Panc1 (cell line): ENCODE data around the gene CCND1. TPM values are rescaled to one million over a fixed set of nuclear protein-coding genes. Genes with fewer than 3 reads are reported as not detected.
A peak's percentile ranks its signal among the peaks of the same experiment; 100 is the strongest.

Experiments used
- ATAC-seq: fragments of 200-7000 bp; cut with Tn5 transposase; 2 replicates; pipeline ENCODE4 v1.9.1; 2020; ENCODE audit warnings: mild to moderate bottlenecking, moderate library complexity
- BruUV-seq: library from RNA; stranded (reverse); fragments of 400-500 nt; replicated peaks from 2 replicates; lab custom pipeline; 2021; lab: Mats Ljungman, UMichigan
- CTCF ChIA-PET: fragments of 300-600 bp; sonication (Branson Sonifier 250); formaldehyde crosslinking; loops from one replicate; lab custom pipeline; 2022; ENCODE audit warnings: antibody characterized with exemption; lab: Charles Lee
- POLR2A ChIA-PET: fragments of 300-600 bp; sonication (Branson Sonifier 250); formaldehyde crosslinking; loops from one replicate; lab custom pipeline; 2022; ENCODE audit warnings: antibody characterized with exemption; lab: Charles Lee
- DNase-seq: peaks from one replicate; pipeline ENCODE4 v3.0.0-alpha.2; 2010; ENCODE audit warnings: low read depth, low spot score
- H3K27ac ChIP-seq: 2 replicates; pipeline ENCODE4 v1.5.1; 2011; ENCODE audit warnings: mild to moderate bottlenecking, low read length, inconsistent platforms
- H3K27me3 ChIP-seq: fragments of 200-500 bp; sonication (Bioruptor generic); 2 replicates; pipeline ENCODE4 v1.6.0; 2014; ENCODE audit warnings: low read length, inconsistent platforms; ENCODE audit not compliant: control insufficient read depth, insufficient read depth
- H3K36me3 ChIP-seq: fragments of 200-500 bp; sonication (Bioruptor generic); 2 replicates; pipeline ENCODE4 v1.5.1; 2014; ENCODE audit warnings: inconsistent platforms, mild to moderate bottlenecking, low read length, moderate library complexity; ENCODE audit not compliant: control insufficient read depth, insufficient read depth
- H3K4me1 ChIP-seq: 2 replicates; pipeline ENCODE4 v1.5.1; 2011; ENCODE audit warnings: inconsistent platforms, mild to moderate bottlenecking, low read length, moderate library complexity; ENCODE audit not compliant: control insufficient read depth, insufficient read depth
- H3K4me3 ChIP-seq, 2 experiments: 2 replicates each; pipeline ENCODE4 v1.5.1; 2011 to 2012; ENCODE audit warnings: low read depth in 2 of 2, low read length in 2 of 2, mild to moderate bottlenecking in 2 of 2, inconsistent platforms in 1 of 2, moderate library complexity in 1 of 2
- H3K9me3 ChIP-seq: fragments of 200-500 bp; sonication (Bioruptor generic); 2 replicates; pipeline ENCODE4 v1.5.1; 2014; ENCODE audit warnings: low read depth, mild to moderate bottlenecking, inconsistent platforms, low read length, moderate library complexity; ENCODE audit not compliant: control insufficient read depth, insufficient read depth
- POLR2AphosphoS5 ChIP-seq: IDR thresholded peaks from 2 replicates; pipeline ENCODE4 v1.6.1; 2012; ENCODE audit warnings: mild to moderate bottlenecking, low read depth, low read length, moderate library complexity
- TCF7L2 ChIP-seq: IDR thresholded peaks from 2 replicates; pipeline ENCODE4 v1.6.1; 2011; ENCODE audit warnings: mild to moderate bottlenecking, low read depth, low read length, inconsistent platforms
- in situ Hi-C: cut with HindIII; loops from 2 replicates; pipeline ENCODE4 v1.10.0; 2016; ENCODE audit warnings: low sequenced_read_pairs, low pct_unique_long_range_greater_than_20kb
- intact Hi-C: fragments of 100-400 bp; cut with micrococcal nuclease; formaldehyde crosslinking; loops from one replicate; pipeline ENCODE4 v1.10.0; 2022; ENCODE audit not compliant: unreplicated experiment
- total RNA-seq: library from RNA; stranded (reverse); gene quantifications from one replicate; pipeline ENCODE4 v1.2.1, GENCODE V29; 2021; ENCODE audit not compliant: unreplicated experiment
- TF ChIP-seq, protein P1 (sequence below), 2 experiments: IDR thresholded peaks; 2 replicates each; pipeline ENCODE4 v1.6.1; 2011 to 2012; ENCODE audit warnings: low read depth in 2 of 2, control low read depth in 1 of 2, low read length in 1 of 2, mild to moderate bottlenecking in 1 of 2, moderate library complexity in 1 of 2; ENCODE audit not compliant: insufficient read depth in 1 of 2
- TF ChIP-seq, protein P2 (sequence below): fragments of 450-650 bp; IDR thresholded peaks from 2 replicates; pipeline ENCODE4 v1.5.1; 2017; ENCODE audit warnings: mild to moderate bottlenecking

The CCND1 gene
- total RNA-seq, 1 experiment from 2014 or later, result 259 TPM

DNA sequence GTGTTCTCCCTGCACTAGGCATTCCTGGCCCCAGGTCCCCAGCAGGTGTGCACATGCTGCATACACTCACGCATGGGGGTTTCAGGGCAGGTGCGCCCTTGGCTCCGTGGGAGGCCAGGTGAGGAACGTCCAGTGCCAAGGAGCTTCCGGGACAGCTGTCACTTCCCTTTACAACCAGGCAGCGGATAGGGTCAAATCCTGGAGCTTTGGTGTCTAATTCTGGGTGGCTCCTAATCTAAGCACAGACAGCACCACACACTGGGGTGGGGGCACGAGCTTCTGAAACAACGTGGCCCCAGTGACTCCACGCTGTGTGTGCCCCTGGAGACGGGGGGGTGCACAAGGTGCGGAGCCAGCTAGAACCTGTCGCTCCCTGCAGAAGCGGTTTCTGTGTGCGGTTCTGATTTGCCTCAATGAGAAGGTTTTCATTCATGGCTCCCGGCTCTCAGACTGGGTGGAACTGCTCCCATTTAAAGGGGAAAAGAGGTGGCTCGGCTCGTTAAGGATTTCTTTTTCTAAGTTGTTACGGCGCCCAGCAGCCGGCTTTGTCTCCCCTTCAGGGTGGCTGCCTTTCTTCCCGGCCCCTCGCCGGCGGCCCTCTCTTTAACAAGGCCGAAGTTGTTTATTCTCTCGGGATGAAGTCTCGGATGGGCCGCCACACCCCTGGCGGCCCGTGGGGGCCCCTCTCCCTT, 5.0 kb downstream of the CCND1 start:
- in situ Hi-C loops (no loop called here), intact Hi-C loops (no loop called here)
- TSS peak; percentile 0 for BruUV-seq
- ChIA-PET CTCF (interaction anchor here (0.6 kb wide), 1 partner anchor 196 kb away, joined by 3 read pairs; no protein-coding TSS in a partner anchor), POLR2A (interaction anchor here (0.6 kb wide), 1 partner anchor 350 kb away, joined by 4 read pairs; no protein-coding TSS in a partner anchor)
- Histone ChIP-seq H3K9me3 (no peaks in the 10 kb centered on the region), H3K27me3 (no peaks in the 10 kb centered on the region), H3K27ac (no peak overlapping the region), H3K36me3 (peaks cover 18% of the 10 kb centered on the region; the same call in 1 of the 2 replicates), H3K4me1 (peaks cover 28% of the 10 kb centered on the region), H3K4me3 (no peak overlapping the region)
- no peak for DNase-seq
- TF ChIP-seq, protein P1, sequence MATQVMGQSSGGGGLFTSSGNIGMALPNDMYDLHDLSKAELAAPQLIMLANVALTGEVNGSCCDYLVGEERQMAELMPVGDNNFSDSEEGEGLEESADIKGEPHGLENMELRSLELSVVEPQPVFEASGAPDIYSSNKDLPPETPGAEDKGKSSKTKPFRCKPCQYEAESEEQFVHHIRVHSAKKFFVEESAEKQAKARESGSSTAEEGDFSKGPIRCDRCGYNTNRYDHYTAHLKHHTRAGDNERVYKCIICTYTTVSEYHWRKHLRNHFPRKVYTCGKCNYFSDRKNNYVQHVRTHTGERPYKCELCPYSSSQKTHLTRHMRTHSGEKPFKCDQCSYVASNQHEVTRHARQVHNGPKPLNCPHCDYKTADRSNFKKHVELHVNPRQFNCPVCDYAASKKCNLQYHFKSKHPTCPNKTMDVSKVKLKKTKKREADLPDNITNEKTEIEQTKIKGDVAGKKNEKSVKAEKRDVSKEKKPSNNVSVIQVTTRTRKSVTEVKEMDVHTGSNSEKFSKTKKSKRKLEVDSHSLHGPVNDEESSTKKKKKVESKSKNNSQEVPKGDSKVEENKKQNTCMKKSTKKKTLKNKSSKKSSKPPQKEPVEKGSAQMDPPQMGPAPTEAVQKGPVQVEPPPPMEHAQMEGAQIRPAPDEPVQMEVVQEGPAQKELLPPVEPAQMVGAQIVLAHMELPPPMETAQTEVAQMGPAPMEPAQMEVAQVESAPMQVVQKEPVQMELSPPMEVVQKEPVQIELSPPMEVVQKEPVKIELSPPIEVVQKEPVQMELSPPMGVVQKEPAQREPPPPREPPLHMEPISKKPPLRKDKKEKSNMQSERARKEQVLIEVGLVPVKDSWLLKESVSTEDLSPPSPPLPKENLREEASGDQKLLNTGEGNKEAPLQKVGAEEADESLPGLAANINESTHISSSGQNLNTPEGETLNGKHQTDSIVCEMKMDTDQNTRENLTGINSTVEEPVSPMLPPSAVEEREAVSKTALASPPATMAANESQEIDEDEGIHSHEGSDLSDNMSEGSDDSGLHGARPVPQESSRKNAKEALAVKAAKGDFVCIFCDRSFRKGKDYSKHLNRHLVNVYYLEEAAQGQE (IDR thresholded peaks at IDR 0.05; ENCODE audit: insufficient read depth in 1 of 2, low read depth in 2 of 2, low read length in 1 of 2), result no peak
- peak; percentile 66 for TF ChIP-seq POLR2AphosphoS5
- no peak for ATAC-seq

DNA sequence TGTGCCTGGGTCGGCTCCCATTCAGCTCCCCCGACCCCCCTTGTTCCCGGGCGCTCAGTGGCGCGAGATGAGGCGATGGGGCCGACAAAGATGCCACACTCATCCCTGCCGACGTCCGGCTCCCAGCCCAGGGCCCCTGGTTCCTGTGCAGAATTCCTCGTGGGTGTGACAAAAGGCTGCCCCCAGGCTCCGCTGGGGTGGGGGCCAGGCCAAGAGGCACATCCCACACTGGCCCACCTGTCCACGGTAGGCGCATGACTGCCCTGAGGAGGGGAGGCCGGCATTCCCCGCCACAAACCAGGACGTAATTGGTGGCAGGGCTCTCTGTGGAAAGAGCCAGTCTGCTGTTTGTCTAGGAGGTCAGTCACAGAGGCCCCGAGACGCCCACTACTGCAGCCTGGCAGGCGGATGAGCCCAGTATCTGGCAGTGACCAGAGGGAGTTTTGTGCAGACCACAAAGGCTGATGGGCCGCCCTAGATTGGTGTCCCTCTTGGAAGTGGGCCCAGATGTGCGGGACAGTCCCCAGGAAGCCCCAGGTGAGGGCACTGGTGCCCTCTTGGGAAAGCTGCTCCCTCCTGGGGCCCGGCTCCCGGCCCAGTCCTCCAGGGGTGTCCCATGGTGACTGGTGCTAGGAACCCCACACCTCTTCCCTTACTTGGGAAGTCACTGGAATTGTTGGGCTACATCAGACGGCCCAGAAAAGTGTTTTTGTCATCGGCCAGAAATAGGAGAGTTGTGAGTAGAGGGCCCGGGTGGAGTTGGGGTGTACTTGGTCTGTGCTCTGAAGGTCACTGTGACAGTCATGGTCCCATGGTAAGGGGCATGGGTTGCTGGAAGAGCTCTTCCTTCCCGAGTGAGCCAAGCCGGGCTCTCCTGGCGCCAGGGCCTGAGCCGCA, 5.8 kb downstream of the CCND1 start:
- no peak overlapping the region for H3K4me3 ChIP-seq
- peaks cover 28% of the 10 kb centered on the region for H3K4me1 ChIP-seq
- H3K27ac ChIP-seq, result peak overlapping the region; percentile 34; the same call in 1 of the 2 replicates
- ChIA-PET POLR2A (interaction anchor here (0.6 kb wide), 1 partner anchor 351 kb away, joined by 4 read pairs; no protein-coding TSS in a partner anchor), CTCF (no interaction called here)
- in situ Hi-C loops, result no loop called here
- DNase-seq (no peak), ATAC-seq (peak; percentile 2; the same call in 1 of the 2 replicates)
- intact Hi-C loops, result no loop called here
- no peaks in the 10 kb centered on the region for H3K27me3 ChIP-seq
- no peaks in the 10 kb centered on the region for H3K9me3 ChIP-seq
- no TSS peak for BruUV-seq
- TF ChIP-seq, protein P2, sequence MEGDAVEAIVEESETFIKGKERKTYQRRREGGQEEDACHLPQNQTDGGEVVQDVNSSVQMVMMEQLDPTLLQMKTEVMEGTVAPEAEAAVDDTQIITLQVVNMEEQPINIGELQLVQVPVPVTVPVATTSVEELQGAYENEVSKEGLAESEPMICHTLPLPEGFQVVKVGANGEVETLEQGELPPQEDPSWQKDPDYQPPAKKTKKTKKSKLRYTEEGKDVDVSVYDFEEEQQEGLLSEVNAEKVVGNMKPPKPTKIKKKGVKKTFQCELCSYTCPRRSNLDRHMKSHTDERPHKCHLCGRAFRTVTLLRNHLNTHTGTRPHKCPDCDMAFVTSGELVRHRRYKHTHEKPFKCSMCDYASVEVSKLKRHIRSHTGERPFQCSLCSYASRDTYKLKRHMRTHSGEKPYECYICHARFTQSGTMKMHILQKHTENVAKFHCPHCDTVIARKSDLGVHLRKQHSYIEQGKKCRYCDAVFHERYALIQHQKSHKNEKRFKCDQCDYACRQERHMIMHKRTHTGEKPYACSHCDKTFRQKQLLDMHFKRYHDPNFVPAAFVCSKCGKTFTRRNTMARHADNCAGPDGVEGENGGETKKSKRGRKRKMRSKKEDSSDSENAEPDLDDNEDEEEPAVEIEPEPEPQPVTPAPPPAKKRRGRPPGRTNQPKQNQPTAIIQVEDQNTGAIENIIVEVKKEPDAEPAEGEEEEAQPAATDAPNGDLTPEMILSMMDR, result no peak
- no peak for TF ChIP-seq TCF7L2
- TF ChIP-seq POLR2AphosphoS5, result peak; percentile 41; the same call in 1 of the 2 replicates
- H3K36me3 ChIP-seq, result peaks cover 22% of the 10 kb centered on the region
